OCI-LY7 (cell line): ENCODE measurements around the gene TDRD7. TPM values are rescaled to one million over a fixed set of nuclear protein-coding genes. Genes with fewer than 3 reads are reported as not detected.

Experiments
- BruUV-seq: library from RNA; stranded (reverse); fragments of 400-500 nt; replicated peaks from 2 replicates; lab custom pipeline; 2021; lab: Mats Ljungman, UMichigan
- CTCF ChIA-PET: fragments of 300-600 bp; sonication (Branson Sonifier 250); formaldehyde crosslinking; loops from one replicate; lab custom pipeline; 2022; ENCODE audit warnings: antibody characterized with exemption; ENCODE audit not compliant: unreplicated experiment; lab: Charles Lee
- POLR2A ChIA-PET: fragments of 300-600 bp; sonication (Branson Sonifier 250); formaldehyde crosslinking; loops from one replicate; lab custom pipeline; 2022; ENCODE audit warnings: antibody characterized with exemption; lab: Charles Lee
- DNase-seq: peaks from one replicate; pipeline ENCODE4 v3.0.0-alpha.2; 2015; ENCODE audit warnings: low spot score
- H2AFZ ChIP-seq: fragments of 200-600 bp; sonication (generic), shearing (Covaris generic); 2 replicates; pipeline ENCODE4 v1.6.1; 2014; ENCODE audit warnings: mild to moderate bottlenecking, antibody characterized with exemption, low read length, moderate library complexity
- H3K27ac ChIP-seq: fragments of 200-600 bp; sonication (generic); 2 replicates; pipeline ENCODE4 v1.5.1; 2014; ENCODE audit warnings: mixed run types, low read depth, mild to moderate bottlenecking, moderate library complexity, low read length, inconsistent platforms; ENCODE audit not compliant: poor library complexity, severe bottlenecking
- H3K36me3 ChIP-seq: fragments of 200-600 bp; sonication (generic); 2 replicates; pipeline ENCODE4 v1.6.1; 2014; ENCODE audit warnings: mild to moderate bottlenecking, antibody characterized with exemption, low read length, moderate library complexity, mixed read lengths; ENCODE audit not compliant: insufficient read depth
- H3K4me1 ChIP-seq: fragments of 200-600 bp; sonication (generic); 2 replicates; pipeline ENCODE4 v1.5.1; 2014; ENCODE audit warnings: mild to moderate bottlenecking, low read length; ENCODE audit not compliant: insufficient read depth, poor library complexity, severe bottlenecking
- H3K4me2 ChIP-seq: fragments of 200-600 bp; sonication (generic); 2 replicates; pipeline ENCODE4 v1.6.1; 2014; ENCODE audit warnings: mild to moderate bottlenecking, low read length
- H3K4me3 ChIP-seq: fragments of 200-600 bp; sonication (generic); 2 replicates; pipeline ENCODE4 v1.5.1; 2014; ENCODE audit warnings: mild to moderate bottlenecking, low read depth, low read length; ENCODE audit not compliant: poor library complexity, severe bottlenecking
- H3K79me2 ChIP-seq: fragments of 200-600 bp; sonication (generic); 2 replicates; pipeline ENCODE4 v1.6.1; 2016; ENCODE audit warnings: low read depth, mild to moderate bottlenecking, low read length, moderate library complexity, mixed read lengths; ENCODE audit not compliant: insufficient read depth
- H3K9me2 ChIP-seq: fragments of 200-600 bp; sonication (generic); 2 replicates; pipeline ENCODE4 v1.6.1; 2016; ENCODE audit warnings: mild to moderate bottlenecking, low read length, mixed read lengths; ENCODE audit not compliant: insufficient read depth
- H3K9me3 ChIP-seq: fragments of 200-600 bp; sonication (generic); 2 replicates; pipeline ENCODE4 v1.6.1; 2014; ENCODE audit warnings: mild to moderate bottlenecking, mixed run types, low read length, mixed read lengths
- H4K20me1 ChIP-seq: fragments of 200-600 bp; sonication (generic); 2 replicates; pipeline ENCODE4 v1.6.1; 2014; ENCODE audit warnings: mild to moderate bottlenecking, antibody characterized with exemption, low read length, moderate library complexity, mixed read lengths; ENCODE audit not compliant: insufficient read depth
- EZH2phosphoT487 ChIP-seq: fragments of 200-600 bp; sonication (generic); IDR thresholded peaks from 2 replicates; pipeline ENCODE4 v1.6.1; 2018; ENCODE audit warnings: low read depth, borderline replicate concordance, mild to moderate bottlenecking, mixed run types, antibody characterized with exemption, low read length, moderate library complexity, mixed read lengths
- intact Hi-C: fragments of 100-400 bp; cut with micrococcal nuclease; formaldehyde crosslinking; loops from one replicate; pipeline ENCODE4 v1.10.0; 2022; ENCODE audit not compliant: unreplicated experiment
- total RNA-seq, 2 experiments: library from RNA; depleted of rRNA in 1 of 2; stranded (reverse); fragments of >200 nt in 1 of 2; shearing (Covaris generic) in 1 of 2; gene quantifications; 2 replicates each; pipeline ENCODE4 v1.2.3, GENCODE V29; 2014 to 2022
- TF ChIP-seq, protein P1 (sequence below): fragments of 200-600 bp; sonication (generic); conservative IDR thresholded peaks from 2 replicates; pipeline ENCODE4 v1.5.1; 2014; ENCODE audit warnings: mild to moderate bottlenecking, antibody characterized with exemption, low read length, moderate library complexity, mixed read lengths

The TDRD7 gene
- total RNA-seq, 2 experiments from 2014 or later, result 4.0 to 6.1 TPM

DNA sequence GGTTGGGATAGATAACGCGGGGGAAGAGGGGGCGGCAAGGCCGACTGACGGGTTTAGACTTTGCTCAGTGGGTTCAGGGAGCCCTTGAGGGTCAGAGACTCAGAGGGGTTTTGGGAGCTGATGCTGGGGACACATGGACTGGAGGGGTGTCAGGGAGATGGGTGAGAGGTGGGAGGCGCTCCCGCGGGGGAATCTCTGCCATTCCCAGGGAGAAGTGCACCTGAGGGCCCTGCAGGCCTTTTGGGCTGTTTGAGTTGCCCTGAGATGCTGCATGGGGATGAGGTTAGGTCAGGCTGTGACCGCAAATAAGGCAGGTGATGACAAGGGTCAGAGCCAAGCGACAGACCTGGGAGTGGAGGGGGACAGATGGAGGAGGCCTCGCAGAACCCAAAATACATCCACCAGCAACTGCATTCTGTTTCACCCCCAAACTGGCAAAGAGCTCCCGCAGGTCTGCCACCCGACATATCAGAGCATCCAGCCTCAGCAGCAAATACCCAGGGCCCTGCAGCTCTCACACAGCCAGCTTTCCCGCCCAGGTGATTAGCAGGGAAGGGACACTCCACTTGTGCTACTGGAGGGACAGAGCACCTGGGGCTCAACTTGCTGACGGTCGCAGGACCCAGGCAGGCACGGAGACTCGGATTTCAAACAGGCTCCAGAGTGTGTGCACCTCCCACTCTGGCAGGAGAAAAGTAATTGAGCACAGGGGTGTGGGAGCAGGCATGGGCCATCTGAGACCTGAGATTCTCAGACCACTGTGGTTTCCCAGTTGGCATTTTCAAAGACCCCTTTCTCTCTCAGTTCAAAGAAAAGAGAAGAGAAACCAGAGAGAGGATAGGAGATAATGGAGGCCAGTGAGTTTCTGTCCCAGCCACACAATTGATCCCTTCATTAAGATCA lies 116.0 kb downstream of the TDRD7 start:
- H3K4me3 ChIP-seq, result no peak overlapping the region
- no peaks in the 10 kb centered on the region for H3K9me2 ChIP-seq
- no peak overlapping the region for H3K27ac ChIP-seq
- no peaks in the 10 kb centered on the region for H3K36me3 ChIP-seq
- intact Hi-C loops, result no loop called here
- H3K4me2 ChIP-seq, result no peak overlapping the region
- ChIA-PET POLR2A (no interaction called here), CTCF (no interaction called here)
- no peaks in the 10 kb centered on the region for H3K4me1 ChIP-seq
- H3K79me2 ChIP-seq, result no peaks in the 10 kb centered on the region
- TF ChIP-seq, protein P1, sequence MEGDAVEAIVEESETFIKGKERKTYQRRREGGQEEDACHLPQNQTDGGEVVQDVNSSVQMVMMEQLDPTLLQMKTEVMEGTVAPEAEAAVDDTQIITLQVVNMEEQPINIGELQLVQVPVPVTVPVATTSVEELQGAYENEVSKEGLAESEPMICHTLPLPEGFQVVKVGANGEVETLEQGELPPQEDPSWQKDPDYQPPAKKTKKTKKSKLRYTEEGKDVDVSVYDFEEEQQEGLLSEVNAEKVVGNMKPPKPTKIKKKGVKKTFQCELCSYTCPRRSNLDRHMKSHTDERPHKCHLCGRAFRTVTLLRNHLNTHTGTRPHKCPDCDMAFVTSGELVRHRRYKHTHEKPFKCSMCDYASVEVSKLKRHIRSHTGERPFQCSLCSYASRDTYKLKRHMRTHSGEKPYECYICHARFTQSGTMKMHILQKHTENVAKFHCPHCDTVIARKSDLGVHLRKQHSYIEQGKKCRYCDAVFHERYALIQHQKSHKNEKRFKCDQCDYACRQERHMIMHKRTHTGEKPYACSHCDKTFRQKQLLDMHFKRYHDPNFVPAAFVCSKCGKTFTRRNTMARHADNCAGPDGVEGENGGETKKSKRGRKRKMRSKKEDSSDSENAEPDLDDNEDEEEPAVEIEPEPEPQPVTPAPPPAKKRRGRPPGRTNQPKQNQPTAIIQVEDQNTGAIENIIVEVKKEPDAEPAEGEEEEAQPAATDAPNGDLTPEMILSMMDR, result no peak
- TF ChIP-seq EZH2phosphoT487, result no peak
- no peaks in the 10 kb centered on the region for H4K20me1 ChIP-seq
- no peak for DNase-seq
- BruUV-seq, result no TSS peak
- H2AFZ ChIP-seq, result no peak overlapping the region
- H3K9me3 ChIP-seq, result no peaks in the 10 kb centered on the region

- Histone ChIP-seq H4K20me1 (no peaks in the 10 kb centered on the region), H3K36me3 (no peaks in the 10 kb centered on the region), H3K9me2 (no peaks in the 10 kb centered on the region), H3K4me1 (no peaks in the 10 kb centered on the region), H3K9me3 (no peaks in the 10 kb centered on the region), H3K27ac (no peak overlapping the region), H3K79me2 (no peaks in the 10 kb centered on the region), H3K4me2 (no peak overlapping the region), H2AFZ (no peak overlapping the region), H3K4me3 (no peak overlapping the region)
- BruUV-seq, result no TSS peak
- ChIA-PET CTCF (no interaction called here), POLR2A (no interaction called here)
- no peak for TF ChIP-seq EZH2phosphoT487
- TF ChIP-seq, protein P1, result no peak
- no peak for DNase-seq
- intact Hi-C loops, result no loop called here
Measured at GRCh38 chr9:97528529-97529230, 116.8 kb downstream of the TDRD7 start.
